HPDE6-E6E7 (cell line): ENCODE data around the gene UFSP1.
"Not testable (repeated sequence)": the region's sequence is repeated elsewhere in the genome, so short reads cannot be mapped to it uniquely, and the experiment has no call there.

Experiments used
- DNase-seq: peaks from one replicate; pipeline ENCODE4 v3.0.0; 2011; ENCODE audit warnings: missing footprints; ENCODE audit errors: extremely low spot score

Gene UFSP1

GRCh38 chr7:100888988-100889750 lies at the start of gene UFSP1:
UFSP1 (minus strand) TSS chr7:100889715; CDS start chr7:100889271, 444 bp downstream.
- DNase-seq, result no peak

GRCh38 chr7:100936167-100936566 lies 46.7 kb upstream of the UFSP1 start:
- DNase-seq, result not testable (repeated sequence)

GRCh38 chr7:100935381-100935780 lies 45.9 kb upstream of the UFSP1 start:
- not testable (repeated sequence) for DNase-seq

GRCh38 chr7:100933734-100934133 lies 44.2 kb upstream of the UFSP1 start:
- no peak for DNase-seq

- DNase-seq, result no peak
Measured at GRCh38 chr7:100929808-100930174, 40.3 kb upstream of the UFSP1 start.

GRCh38 chr7:100923616-100924015 lies 34.1 kb upstream of the UFSP1 start:
- DNase-seq, result not testable (repeated sequence)

- no peak for DNase-seq
Measured at GRCh38 chr7:100921039-100921438, 31.5 kb upstream of the UFSP1 start.

- DNase-seq, result not testable (repeated sequence)
Measured at GRCh38 chr7:100919779-100920437, 30.4 kb upstream of the UFSP1 start.

- not testable (repeated sequence) for DNase-seq
Measured at GRCh38 chr7:100919335-100919734, 29.8 kb upstream of the UFSP1 start.

- DNase-seq, result no peak
Measured at GRCh38 chr7:100914879-100915447, 25.4 kb upstream of the UFSP1 start.

- DNase-seq, result no peak
Measured at GRCh38 chr7:100914208-100914878, 24.8 kb upstream of the UFSP1 start.

GRCh38 chr7:100911484-100911883 lies 22.0 kb upstream of the UFSP1 start:
- no peak for DNase-seq

- DNase-seq, result not testable (repeated sequence)
Measured at GRCh38 chr7:100910443-100910842, 20.9 kb upstream of the UFSP1 start.

GRCh38 chr7:100908512-100908911 lies 19.0 kb upstream of the UFSP1 start:
- no peak for DNase-seq

GRCh38 chr7:100902638-100903037 lies 13.1 kb upstream of the UFSP1 start:
- no peak for DNase-seq

- DNase-seq, result no peak
Measured at GRCh38 chr7:100901921-100902332, 12.4 kb upstream of the UFSP1 start.

GRCh38 chr7:100900978-100901377 lies 11.5 kb upstream of the UFSP1 start:
- DNase-seq, result no peak

- DNase-seq, result no peak
Measured at GRCh38 chr7:100899432-100899831, 9.9 kb upstream of the UFSP1 start.

- no peak for DNase-seq
Measured at GRCh38 chr7:100897772-100898454, 8.4 kb upstream of the UFSP1 start.

GRCh38 chr7:100896732-100897608 lies 7.5 kb upstream of the UFSP1 start:
- no peak for DNase-seq
